Stomach smooth muscle (tissue), 2 donors: Measurements from ENCODE around the gene TCF7.
"Not testable (repeated sequence)": the region's sequence is repeated elsewhere in the genome, so short reads cannot be mapped to it uniquely, and the experiment has no call there.

Experiments
- H3K27ac ChIP-seq: one replicate; pipeline ENCODE4 v1.7.0; 2013; ENCODE audit warnings: mild to moderate bottlenecking, low read length, inconsistent platforms
- H3K27me3 ChIP-seq, 2 donors: one replicate each; pipeline ENCODE4 v1.7.0; 2013; ENCODE audit warnings: low read length in 2 of 2; ENCODE audit not compliant: insufficient read depth in 2 of 2, control insufficient read depth in 1 of 2
- H3K36me3 ChIP-seq, 2 donors: one replicate each; pipeline ENCODE4 v1.7.0; 2013; ENCODE audit warnings: low read length in 2 of 2; ENCODE audit not compliant: control insufficient read depth in 2 of 2, insufficient read depth in 2 of 2
- H3K4me1 ChIP-seq: one replicate; pipeline ENCODE4 v1.7.0; 2013; ENCODE audit warnings: low read length; ENCODE audit not compliant: control insufficient read depth, insufficient read depth
- H3K4me3 ChIP-seq, 2 donors: one replicate each; pipeline ENCODE4 v1.7.0; 2013; ENCODE audit warnings: low read length in 2 of 2
- H3K9ac ChIP-seq, 2 donors: one replicate each; pipeline ENCODE4 v1.7.0; 2013; ENCODE audit warnings: low read length in 2 of 2, mild to moderate bottlenecking in 1 of 2
- H3K9me3 ChIP-seq, 2 donors: one replicate each; pipeline ENCODE4 v1.7.0; 2013; ENCODE audit warnings: low read length in 2 of 2; ENCODE audit not compliant: control insufficient read depth in 2 of 2
- donor health status: healthy.
- donor health status: Pancreatic carcinoma.

TCF7 gene

GRCh38 chr5:134148316-134148715 lies 33.8 kb downstream of the TCF7 start:
- no peaks in the 10 kb centered on the region for H3K27me3 ChIP-seq
- no peak overlapping the region for H3K4me3 ChIP-seq
- peaks cover 34 to 62% of the 10 kb centered on the region in 2 donors for H3K36me3 ChIP-seq
- H3K9ac ChIP-seq: no peak overlapping the region
- no peak overlapping the region for H3K27ac ChIP-seq
- no peaks in the 10 kb centered on the region for H3K9me3 ChIP-seq
- H3K4me1 ChIP-seq: peaks cover 27% of the 10 kb centered on the region

- Histone ChIP-seq H3K36me3 (peaks cover 41 to 65% of the 10 kb centered on the region in 2 donors), H3K9ac (no peak overlapping the region), H3K4me1 (peaks cover 27% of the 10 kb centered on the region), H3K4me3 (no peak overlapping the region), H3K27ac (no peak overlapping the region), H3K27me3 (no peaks in the 10 kb centered on the region), H3K9me3 (no peaks in the 10 kb centered on the region)
Observed at GRCh38 chr5:134148986-134149539, 34.6 kb downstream of the TCF7 start.

- H3K27me3 ChIP-seq: no peaks in the 10 kb centered on the region
- H3K27ac ChIP-seq: no peak overlapping the region
- H3K4me1 ChIP-seq: peaks cover 27% of the 10 kb centered on the region
- no peaks in the 10 kb centered on the region for H3K9me3 ChIP-seq
- H3K4me3 ChIP-seq: no peak overlapping the region
- peaks cover 41 to 67% of the 10 kb centered on the region in 2 donors for H3K36me3 ChIP-seq
- no peak overlapping the region for H3K9ac ChIP-seq
Observed at GRCh38 chr5:134149571-134150303, 35.3 kb downstream of the TCF7 start.

GRCh38 chr5:134151723-134152122 lies 37.2 kb downstream of the TCF7 start:
- no peak overlapping the region for H3K27ac ChIP-seq

GRCh38 chr5:134152173-134152832 lies 37.8 kb downstream of the TCF7 start:
- peaks cover 16% of the 10 kb centered on the region for H3K4me1 ChIP-seq
- not testable (repeated sequence) for H3K9ac ChIP-seq, H3K9me3 ChIP-seq, H3K4me3 ChIP-seq, H3K27me3 ChIP-seq, H3K27ac ChIP-seq
- peaks cover 48 to 49% of the 10 kb centered on the region in 2 donors for H3K36me3 ChIP-seq

More at GRCh38 chr5:134151723-134152122, 37.2 kb downstream of the TCF7 start:
- no peak overlapping the region for H3K4me3 ChIP-seq
- no peaks in the 10 kb centered on the region for H3K27me3 ChIP-seq
- H3K9ac ChIP-seq: no peak overlapping the region
- H3K9me3 ChIP-seq: no peaks in the 10 kb centered on the region
- peaks cover 49 to 51% of the 10 kb centered on the region in 2 donors for H3K36me3 ChIP-seq
- H3K4me1 ChIP-seq: peaks cover 17% of the 10 kb centered on the region

GRCh38 chr5:134153241-134153640 lies 38.8 kb downstream of the TCF7 start:
- Histone ChIP-seq H3K9ac (no peak overlapping the region), H3K9me3 (no peaks in the 10 kb centered on the region), H3K36me3 (peaks cover 49 to 52% of the 10 kb centered on the region in 2 donors), H3K27me3 (no peaks in the 10 kb centered on the region), H3K4me1 (peaks cover 16% of the 10 kb centered on the region), H3K4me3 (no peak overlapping the region), H3K27ac (no peak overlapping the region)

- Histone ChIP-seq H3K9ac (no peak overlapping the region), H3K27me3 (no peaks in the 10 kb centered on the region), H3K4me3 (no peak overlapping the region), H3K27ac (no peak overlapping the region), H3K9me3 (no peaks in the 10 kb centered on the region), H3K36me3 (peaks cover 51 to 55% of the 10 kb centered on the region in 2 donors), H3K4me1 (peaks cover 16% of the 10 kb centered on the region)
Observed at GRCh38 chr5:134153657-134154056, 39.2 kb downstream of the TCF7 start.

- H3K27ac ChIP-seq: no peak overlapping the region
- H3K36me3 ChIP-seq: peaks cover 28 to 30% of the 10 kb centered on the region in 2 donors
- no peaks in the 10 kb centered on the region for H3K9me3 ChIP-seq
- H3K27me3 ChIP-seq: no peaks in the 10 kb centered on the region
- H3K9ac ChIP-seq: no peak overlapping the region
- no peak overlapping the region for H3K4me3 ChIP-seq
- no peaks in the 10 kb centered on the region for H3K4me1 ChIP-seq
Observed at GRCh38 chr5:134161513-134162395, 47.3 kb downstream of the TCF7 start.

- Histone ChIP-seq H3K27ac (no peak overlapping the region), H3K4me3 (no peak overlapping the region), H3K36me3 (peaks cover 28 to 31% of the 10 kb centered on the region in 2 donors), H3K9me3 (no peaks in the 10 kb centered on the region), H3K27me3 (no peaks in the 10 kb centered on the region), H3K4me1 (no peaks in the 10 kb centered on the region), H3K9ac (no peak overlapping the region)
Observed at GRCh38 chr5:134162592-134162991, 48.1 kb downstream of the TCF7 start.

GRCh38 chr5:134171972-134172371 lies 57.5 kb downstream of the TCF7 start:
- Histone ChIP-seq H3K9me3 (no peaks in the 10 kb centered on the region), H3K4me1 (no peaks in the 10 kb centered on the region), H3K4me3 (no peak overlapping the region), H3K36me3 (peaks cover 17 to 31% of the 10 kb centered on the region in 2 donors), H3K27ac (no peak overlapping the region), H3K9ac (no peak overlapping the region), H3K27me3 (no peaks in the 10 kb centered on the region)
